Heart left ventricle (tissue), 13 donors: Measurements from ENCODE around the gene TENM3.

Source experiments
- CTCF ChIP-seq, 12 donors: fragments of 200-600 bp; sonication (generic) in 4 of 12; IDR thresholded peaks; one replicate each; pipeline versions ENCODE4 v1.5.0 to v1.8.0; 2018 to 2022; ENCODE audit warnings: antibody characterized with exemption in 12 of 12, mild to moderate bottlenecking in 5 of 12
- POLR2A ChIP-seq, 2 donors: fragments of 450-650 bp; IDR thresholded peaks; one replicate each; pipeline ENCODE4 v1.6.1; 2017; ENCODE audit warnings: antibody characterized with exemption in 2 of 2, mild to moderate bottlenecking in 2 of 2, moderate library complexity in 2 of 2
- donor health status: ischemic (EF 13 %, LVEDD 7.1; RV severe dilation, severe dysfunction).
- donor health status: DM: no; HTN: yes; CAD: no.
- donor health status: DM: no; HTN: no; CAD: no.
- donor health status: ischemic (EF 25% LVEDD 6.9; RV normal size, moderate dysfunction).
- donor health status: ischemic (EF 25% LVEDD 5.7; RV mildly dilated, moderate dysfunction).
- donor health status: ischemic (EF 35%, LVEDD 5.7; RV mildly dilated, moderate dysfunction).
- donor health status: nonischemic (EF 11% LVEDD 7.7; RV severe dilation, severe dysfunction).
- donor health status: DM: yes; HTN: yes; CAD: no.
- donor health status: PGD.
- donor health status: ischemic (EF 29% LVEDD 5.4; RV normal size, mild dysfunction).
- donor health status: nonischemic (EF 23%, LVEDD 6.1; RV moderate dilation, normal function).

DNA sequence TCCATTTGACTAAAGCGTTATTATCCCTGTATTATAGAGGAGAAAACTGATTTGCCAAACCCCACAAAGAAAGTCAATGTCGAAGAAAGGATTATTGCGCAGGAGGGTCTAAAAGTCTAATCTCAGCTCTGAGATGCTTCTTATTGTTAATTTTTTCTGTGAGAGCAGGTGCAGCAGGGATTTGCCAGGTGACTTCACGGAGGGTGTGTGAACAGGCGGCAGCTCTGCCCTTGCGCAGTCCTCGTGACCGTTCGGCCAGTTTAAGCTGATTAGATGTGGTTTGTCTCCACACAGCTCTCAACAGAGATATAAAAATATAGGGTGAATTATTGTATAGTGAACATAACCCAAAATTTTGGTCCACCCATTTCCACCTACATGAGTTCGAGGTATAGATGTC lies 28.5 kb downstream of the TENM3 start:
- TF ChIP-seq POLR2A (IDR thresholded peaks at IDR 0.05) (no peak), CTCF (IDR thresholded peaks at IDR 0.05) (no peak)
